ENCODE data around the gene PSMC6. TPM values are rescaled to one million over a fixed set of nuclear protein-coding genes. Genes with fewer than 3 reads are reported as not detected.
A peak's percentile ranks its signal among the peaks of the same experiment; 100 is the strongest.

The PSMC6 gene
- total and polyA plus RNA-seq, 2 of the 13 experiments (the other 11 are each of a cell fraction or from before 2014, with no cell fraction given) = 90.0 to 210 TPM

GRCh38 chr14:52660325-52660724, 46.7 kb upstream of the PSMC6 start:
- H3K27me3 ChIP-seq (ENCODE audit: control insufficient read depth in 1 of 2, insufficient read depth in 2 of 2, low read length in 2 of 2) = no peaks in the 10 kb centered on the region
- FAIRE-seq = no peak
- no peak overlapping the region for H2AFZ ChIP-seq (ENCODE audit: low read length)
- in situ Hi-C loops (cut with HindIII; ENCODE audit: extremely low pct_ligation_motif_present, low pct_unique_long_range_greater_than_20kb) = no loop called here
- no peak overlapping the region for H3K9ac ChIP-seq (ENCODE audit: insufficient read depth, low read depth, low read length)
- ChIA-PET CTCF (ENCODE audit: low intra/inter-chr PET ratio, low total read pairs) (no interaction called here), POLR2A (no interaction called here)
- no peaks in the 10 kb centered on the region for H3K4me1 ChIP-seq (ENCODE audit: insufficient read depth, low read length)
- DNase-seq (ENCODE audit: low spot score) = no peak
- H3K4me3 ChIP-seq (replicated peaks in 1 of 3; ENCODE audit: insufficient read depth in 1 of 3, low read depth in 2 of 3, low read length in 3 of 3) = no peak overlapping the region
- H3K36me3 ChIP-seq (replicated peaks in 1 of 2; ENCODE audit: control insufficient read depth in 1 of 2, insufficient read depth in 2 of 2, low read length in 2 of 2) = peaks cover 9 to 33% of the 10 kb centered on the region in 2 experiments
- intact Hi-C loops (cut with micrococcal nuclease; ENCODE audit: unreplicated experiment) = no loop called here
- no peaks in the 10 kb centered on the region for H3K9me3 ChIP-seq (ENCODE audit: low read length)
- no peaks in the 10 kb centered on the region for H4K20me1 ChIP-seq (ENCODE audit: insufficient read depth, low read length)
- no peak overlapping the region for H3K4me2 ChIP-seq (ENCODE audit: low read depth, low read length)
- H3K79me2 ChIP-seq (ENCODE audit: insufficient read depth, low read length) = no peaks in the 10 kb centered on the region
- no peak overlapping the region for H3K27ac ChIP-seq (ENCODE audit: extremely low read length, insufficient read depth, low read length)
- TF ChIP-seq MAFK (conservative IDR thresholded peaks at IDR 0.05 in 1 of 2, IDR thresholded peaks at IDR 0.05 in 1 of 2; ENCODE audit: low read length in 2 of 2) = peak; percentile 85 to 96
- TF ChIP-seq AFF4 (CRISPR knock-in tag; IDR thresholded peaks at IDR 0.05) = no peak
- TF ChIP-seq MAFF (IDR thresholded peaks at IDR 0.05; ENCODE audit: low read depth, low read length) = peak; percentile 92
- TF ChIP-seq KLF12 (CRISPR knock-in tag; IDR thresholded peaks at IDR 0.05; ENCODE audit: borderline replicate concordance) = no peak
- BruUV-seq (replicated peaks) = no TSS peak
- no peak for ATAC-seq

- H3K27ac ChIP-seq (ENCODE audit: extremely low read length, insufficient read depth, low read length) = no peak overlapping the region
- H3K36me3 ChIP-seq (replicated peaks in 1 of 2; ENCODE audit: control insufficient read depth in 1 of 2, insufficient read depth in 2 of 2, low read length in 2 of 2) = peaks cover 11 to 38% of the 10 kb centered on the region in 2 experiments
- H3K4me2 ChIP-seq (ENCODE audit: low read depth, low read length) = no peak overlapping the region
- DNase-seq (ENCODE audit: low spot score) = no peak
- no peaks in the 10 kb centered on the region for H3K4me1 ChIP-seq (ENCODE audit: insufficient read depth, low read length)
- ChIA-PET CTCF (ENCODE audit: low intra/inter-chr PET ratio, low total read pairs) (no interaction called here), POLR2A (no interaction called here)
- BruUV-seq (replicated peaks) = no TSS peak
- no peak overlapping the region for H2AFZ ChIP-seq (ENCODE audit: low read length)
- no peak overlapping the region for H3K9ac ChIP-seq (ENCODE audit: insufficient read depth, low read depth, low read length)
- no peaks in the 10 kb centered on the region for H3K9me3 ChIP-seq (ENCODE audit: low read length)
- TF ChIP-seq ZNF564 (CRISPR knock-in tag; IDR thresholded peaks at IDR 0.05) = no peak
- TF ChIP-seq NR1H2 (CRISPR knock-in tag; IDR thresholded peaks at IDR 0.05; ENCODE audit: borderline replicate concordance, low read depth) = no peak
- TF ChIP-seq ZNF549 (CRISPR knock-in tag; IDR thresholded peaks at IDR 0.05) = no peak
- no peak for TF ChIP-seq RFX1 (IDR thresholded peaks at IDR 0.05)
- TF ChIP-seq IRF2 (CRISPR knock-in tag; IDR thresholded peaks at IDR 0.05) = no peak
- no peak for TF ChIP-seq ZNF746 (CRISPR knock-in tag; IDR thresholded peaks at IDR 0.05)
- no peak for FAIRE-seq
- intact Hi-C loops (cut with micrococcal nuclease; ENCODE audit: unreplicated experiment) = no loop called here
- H4K20me1 ChIP-seq (ENCODE audit: insufficient read depth, low read length) = no peaks in the 10 kb centered on the region
- H3K4me3 ChIP-seq (replicated peaks in 1 of 3; ENCODE audit: insufficient read depth in 1 of 3, low read depth in 2 of 3, low read length in 3 of 3) = no peak overlapping the region
- in situ Hi-C loops (cut with HindIII; ENCODE audit: extremely low pct_ligation_motif_present, low pct_unique_long_range_greater_than_20kb) = no loop called here
- no peaks in the 10 kb centered on the region for H3K79me2 ChIP-seq (ENCODE audit: insufficient read depth, low read length)
- no peak for ATAC-seq
- WGBS (ENCODE audit: low lambda C conversion rate) = 93% methylated on average over 1 of the region's 1 CpG
- no peaks in the 10 kb centered on the region for H3K27me3 ChIP-seq (ENCODE audit: control insufficient read depth in 1 of 2, insufficient read depth in 2 of 2, low read length in 2 of 2)
Measured at GRCh38 chr14:52660832-52661231, 46.2 kb upstream of the PSMC6 start.

Measured in HepG2 (cell line).